GM23338 (cell line): Measurements from ENCODE around the gene RADIL. TPM values are rescaled to one million over a fixed set of nuclear protein-coding genes. Genes with fewer than 3 reads are reported as not detected.

Experiments
- ATAC-seq: fragments of 200-7000 bp; cut with Tn5 transposase; 3 replicates; pipeline ENCODE4 v1.9.1; 2020
- DNase-seq: peaks from one replicate; pipeline ENCODE4 v3.0.0-alpha.2; 2015; ENCODE audit warnings: low spot score
- H2AFZ ChIP-seq: fragments of 200-600 bp; sonication (generic); 2 replicates; pipeline ENCODE4 v1.8.0; 2016; ENCODE audit warnings: antibody characterized with exemption, mild to moderate bottlenecking, moderate library complexity
- H3F3A ChIP-seq: fragments of 200-600 bp; sonication (generic); replicated peaks from 2 replicates; pipeline ENCODE4 v1.8.0; 2017; ENCODE audit warnings: antibody characterized with exemption, mixed run types, low read depth
- H3K27ac ChIP-seq: fragments of 200-600 bp; sonication (generic); 2 replicates; pipeline ENCODE4 v1.6.1; 2016; ENCODE audit warnings: low read depth
- H3K27me3 ChIP-seq: fragments of 200-600 bp; sonication (generic); 2 replicates; pipeline ENCODE4 v1.8.0; 2016; ENCODE audit warnings: mild to moderate bottlenecking, mixed run types, moderate library complexity; ENCODE audit not compliant: insufficient read depth
- H3K36me3 ChIP-seq: fragments of 200-600 bp; sonication (generic); 2 replicates; pipeline ENCODE4 v1.8.0; 2016; ENCODE audit warnings: mild to moderate bottlenecking; ENCODE audit not compliant: insufficient read depth
- H3K4me1 ChIP-seq: fragments of 200-600 bp; sonication (generic); 2 replicates; pipeline ENCODE4 v1.8.0; 2016; ENCODE audit warnings: mild to moderate bottlenecking, moderate library complexity; ENCODE audit not compliant: insufficient read depth
- H3K4me2 ChIP-seq: fragments of 200-600 bp; sonication (generic); 2 replicates; pipeline ENCODE4 v1.7.1; 2017; ENCODE audit warnings: mixed run types
- H3K4me3 ChIP-seq: fragments of 200-600 bp; sonication (generic); 2 replicates; pipeline ENCODE4 v1.6.1; 2016; ENCODE audit warnings: mixed run types
- H3K79me2 ChIP-seq: fragments of 200-600 bp; sonication (generic); replicated peaks from 2 replicates; pipeline ENCODE4 v1.8.0; 2017; ENCODE audit warnings: mild to moderate bottlenecking; ENCODE audit not compliant: insufficient read depth
- H3K9me2 ChIP-seq: fragments of 200-600 bp; sonication (generic); 2 replicates; pipeline ENCODE4 v1.8.0; 2017; ENCODE audit not compliant: insufficient read depth
- H4K20me1 ChIP-seq: fragments of 200-600 bp; sonication (generic); replicated peaks from 2 replicates; pipeline ENCODE4 v1.8.0; 2017; ENCODE audit warnings: mild to moderate bottlenecking; ENCODE audit not compliant: insufficient read depth
- H3K27ac Mint-ChIP-seq: 2 replicates; pipeline ENCODE4 v1.8.0; 2020; ENCODE audit warnings: inconsistent platforms, mild to moderate bottlenecking, moderate library complexity, mixed read lengths
- H3K27me3 Mint-ChIP-seq: 3 replicates; pipeline ENCODE4 v1.8.0; 2022; ENCODE audit warnings: low read depth, mild to moderate bottlenecking, moderate library complexity, mixed read lengths, inconsistent platforms; ENCODE audit not compliant: insufficient read depth, poor library complexity
- H3K36me3 Mint-ChIP-seq: 3 replicates; pipeline ENCODE4 v1.8.0; 2021; ENCODE audit warnings: low read depth, mild to moderate bottlenecking, inconsistent platforms, moderate library complexity, mixed read lengths
- H3K4me1 Mint-ChIP-seq: 3 replicates; pipeline ENCODE4 v1.8.0; 2020; ENCODE audit warnings: mild to moderate bottlenecking, inconsistent platforms, mixed read lengths
- H3K4me3 Mint-ChIP-seq: 3 replicates; pipeline ENCODE4 v1.8.0; 2021; ENCODE audit warnings: moderate library complexity, mild to moderate bottlenecking, inconsistent platforms, mixed read lengths
- H3K9me3 Mint-ChIP-seq: 3 replicates; pipeline ENCODE4 v1.8.0; 2020; ENCODE audit warnings: moderate library complexity, mild to moderate bottlenecking, inconsistent platforms, mixed read lengths
- ETS1 ChIP-seq: IDR thresholded peaks from 2 replicates; pipeline ENCODE4 v1.6.1; 2016; ENCODE audit warnings: antibody characterized with exemption
- EZH2 ChIP-seq: fragments of 200-600 bp; sonication (generic); IDR thresholded peaks from one replicate; pipeline ENCODE4 v1.8.0; 2017; ENCODE audit warnings: antibody characterized with exemption, mild to moderate bottlenecking, low read depth; ENCODE audit not compliant: unreplicated experiment
- JUNB ChIP-seq: IDR thresholded peaks from one replicate; pipeline ENCODE4 v1.6.1; 2016; ENCODE audit warnings: antibody characterized with exemption; ENCODE audit not compliant: unreplicated experiment
- REST ChIP-seq: IDR thresholded peaks from one replicate; pipeline ENCODE4 v1.6.1; 2018; ENCODE audit warnings: antibody characterized with exemption; ENCODE audit not compliant: unreplicated experiment
- STAT1 ChIP-seq: IDR thresholded peaks from one replicate; pipeline ENCODE4 v1.6.1; 2016; ENCODE audit warnings: antibody characterized with exemption; ENCODE audit not compliant: unreplicated experiment
- ZNF114 ChIP-seq: fragments of 250-450 bp; sonication (Bioruptor Pico); IDR thresholded peaks from 2 replicates; pipeline ENCODE4 v1.5.0; 2020; ENCODE audit warnings: mild to moderate bottlenecking, moderate library complexity
- ZNF331 ChIP-seq: fragments of 250-450 bp; sonication (Bioruptor Pico); IDR thresholded peaks from 2 replicates; pipeline ENCODE4 v1.5.0; 2020; ENCODE audit warnings: low read depth, mild to moderate bottlenecking, moderate library complexity
- polyA plus RNA-seq: library from polyadenylated mRNA; unstranded; fragments of >200 nt; fragmentation: Nextera tagmentation; extraction: Ambion mirVana; gene quantifications from 2 replicates; pipeline ENCODE4 v1.2.1, GENCODE V29; 2016
- total RNA-seq: library from RNA; depleted of rRNA; stranded (reverse); fragments of >200 nt; shearing (Covaris generic); gene quantifications from 2 replicates; pipeline ENCODE4 v1.2.3, GENCODE V29; 2014
- TF ChIP-seq, protein P1 (sequence below), 2 experiments: fragments of 200-600 bp in 1 of 2; sonication (generic) in 1 of 2; conservative IDR thresholded peaks; 2 replicates each; pipeline versions ENCODE4 v1.5.1 to v1.6.1; 2016 to 2017; ENCODE audit warnings: antibody characterized with exemption in 2 of 2, low read depth in 2 of 2, mild to moderate bottlenecking in 2 of 2, moderate library complexity in 1 of 2

RADIL gene
- total and polyA plus RNA-seq, 2 experiments from 2014 or later = 4.3 to 9.8 TPM

DNA sequence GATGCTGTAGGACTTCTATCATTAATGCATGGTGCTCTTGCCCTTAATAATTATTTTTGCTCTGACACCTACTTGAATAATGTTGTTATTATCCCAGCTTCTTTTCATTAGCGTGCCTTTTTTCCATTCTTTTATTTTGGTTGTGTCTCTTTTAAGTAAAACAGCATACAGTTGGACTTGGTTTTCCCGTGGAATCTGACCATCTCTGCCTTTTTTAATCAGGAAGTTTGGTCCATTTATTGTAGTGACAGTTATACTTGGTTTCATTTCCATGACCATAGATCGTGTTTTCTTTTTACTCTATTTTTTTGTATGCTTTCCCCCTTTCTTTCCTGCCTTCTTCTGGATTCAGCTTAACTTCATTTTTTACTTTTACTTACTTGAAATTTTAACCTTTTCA, 26.3 kb downstream of the RADIL start:
- no peaks in the 10 kb centered on the region for H3K4me1 ChIP-seq
- no peak for ATAC-seq
- no peaks in the 10 kb centered on the region for H3K4me1 Mint-ChIP-seq
- no peaks in the 10 kb centered on the region for H3K36me3 ChIP-seq
- H3K27me3 Mint-ChIP-seq = peaks cover 5% of the 10 kb centered on the region
- no peaks in the 10 kb centered on the region for H3K36me3 Mint-ChIP-seq
- no peaks in the 10 kb centered on the region for H3K9me2 ChIP-seq
- H4K20me1 ChIP-seq = no peaks in the 10 kb centered on the region; the same call in 1 of the 2 replicates
- no peak overlapping the region for H3K27ac Mint-ChIP-seq
- DNase-seq = no peak
- no peak overlapping the region for H3K4me3 Mint-ChIP-seq
- H3K9me3 Mint-ChIP-seq = peaks cover 6% of the 10 kb centered on the region
- TF ChIP-seq STAT1 (no peak), ETS1 (no peak), EZH2 (no peak), JUNB (no peak), ZNF331 (CRISPR knock-in tag) (no peak), ZNF114 (no peak), REST (no peak)
- TF ChIP-seq, protein P1, sequence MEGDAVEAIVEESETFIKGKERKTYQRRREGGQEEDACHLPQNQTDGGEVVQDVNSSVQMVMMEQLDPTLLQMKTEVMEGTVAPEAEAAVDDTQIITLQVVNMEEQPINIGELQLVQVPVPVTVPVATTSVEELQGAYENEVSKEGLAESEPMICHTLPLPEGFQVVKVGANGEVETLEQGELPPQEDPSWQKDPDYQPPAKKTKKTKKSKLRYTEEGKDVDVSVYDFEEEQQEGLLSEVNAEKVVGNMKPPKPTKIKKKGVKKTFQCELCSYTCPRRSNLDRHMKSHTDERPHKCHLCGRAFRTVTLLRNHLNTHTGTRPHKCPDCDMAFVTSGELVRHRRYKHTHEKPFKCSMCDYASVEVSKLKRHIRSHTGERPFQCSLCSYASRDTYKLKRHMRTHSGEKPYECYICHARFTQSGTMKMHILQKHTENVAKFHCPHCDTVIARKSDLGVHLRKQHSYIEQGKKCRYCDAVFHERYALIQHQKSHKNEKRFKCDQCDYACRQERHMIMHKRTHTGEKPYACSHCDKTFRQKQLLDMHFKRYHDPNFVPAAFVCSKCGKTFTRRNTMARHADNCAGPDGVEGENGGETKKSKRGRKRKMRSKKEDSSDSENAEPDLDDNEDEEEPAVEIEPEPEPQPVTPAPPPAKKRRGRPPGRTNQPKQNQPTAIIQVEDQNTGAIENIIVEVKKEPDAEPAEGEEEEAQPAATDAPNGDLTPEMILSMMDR (conservative IDR thresholded peaks at IDR 0.05; ENCODE audit: low read depth in 2 of 2) = no peak
- no peak overlapping the region for H3K4me3 ChIP-seq
- no peak overlapping the region for H3K4me2 ChIP-seq
- no peaks in the 10 kb centered on the region for H3K79me2 ChIP-seq
- no peak overlapping the region for H3K27ac ChIP-seq
- H3F3A ChIP-seq = no peaks in the 10 kb centered on the region
- H3K27me3 ChIP-seq = peaks cover 9% of the 10 kb centered on the region; the same call in 1 of the 2 replicates
- H2AFZ ChIP-seq = no peak overlapping the region
